ENCODE results near the gene GHITM.

GHITM gene

GRCh38 chr10:84152769-84153168 lies 13.5 kb downstream of the GHITM start:
- TF ChIP-seq CTCF (conservative IDR thresholded peaks at IDR 0.05; ENCODE audit: low read depth, low read length) = no peak
- H3K4me3 ChIP-seq (ENCODE audit: low read length) = no peak overlapping the region
- DNase-seq (ENCODE audit: low read depth) = no peak

- no peak for DNase-seq (ENCODE audit: low read depth)
- no peak for TF ChIP-seq CTCF (conservative IDR thresholded peaks at IDR 0.05; ENCODE audit: low read depth, low read length)
Measured at GRCh38 chr10:84155521-84155920, 16.2 kb downstream of the GHITM start.

GRCh38 chr10:84156009-84156408 lies 16.7 kb downstream of the GHITM start:
- TF ChIP-seq CTCF (conservative IDR thresholded peaks at IDR 0.05; ENCODE audit: low read depth, low read length) = no peak
- no peak for DNase-seq (ENCODE audit: low read depth)
- no peak overlapping the region for H3K4me3 ChIP-seq (ENCODE audit: low read length)

More at GRCh38 chr10:84155521-84155920, 16.2 kb downstream of the GHITM start:
- H3K4me3 ChIP-seq (ENCODE audit: low read length) = no peak overlapping the region

- TF ChIP-seq CTCF (conservative IDR thresholded peaks at IDR 0.05; ENCODE audit: low read depth, low read length) = no peak
- H3K4me3 ChIP-seq (ENCODE audit: low read length) = no peak overlapping the region
- DNase-seq (ENCODE audit: low read depth) = no peak
Measured at GRCh38 chr10:84156768-84157167, 17.5 kb downstream of the GHITM start.

GRCh38 chr10:84158061-84158460 lies 18.8 kb downstream of the GHITM start:
- H3K4me3 ChIP-seq (ENCODE audit: low read length) = no peak overlapping the region
- DNase-seq (ENCODE audit: low read depth) = no peak
- no peak for TF ChIP-seq CTCF (conservative IDR thresholded peaks at IDR 0.05; ENCODE audit: low read depth, low read length)

GRCh38 chr10:84158550-84158949 lies 19.2 kb downstream of the GHITM start:
- no peak for TF ChIP-seq CTCF (conservative IDR thresholded peaks at IDR 0.05; ENCODE audit: low read depth, low read length)
- H3K4me3 ChIP-seq (ENCODE audit: low read length) = no peak overlapping the region
- DNase-seq (ENCODE audit: low read depth) = no peak

- no peak for DNase-seq (ENCODE audit: low read depth)
- H3K4me3 ChIP-seq (ENCODE audit: low read length) = no peak overlapping the region
- no peak for TF ChIP-seq CTCF (conservative IDR thresholded peaks at IDR 0.05; ENCODE audit: low read depth, low read length)
Measured at GRCh38 chr10:84159076-84159685, 19.9 kb downstream of the GHITM start.
